Glutamatergic neuron (in vitro differentiated cells): ENCODE measurements around the gene LCOR. TPM values are rescaled to one million over a fixed set of nuclear protein-coding genes. Genes with fewer than 3 reads are reported as not detected.

Source experiments
- DNase-seq: peaks from one replicate; pipeline ENCODE4 v3.0.0; 2022
- H3K27ac Mint-ChIP-seq: one replicate; pipeline ENCODE4 v1.8.0; 2020; ENCODE audit warnings: mild to moderate bottlenecking, mixed read lengths, inconsistent platforms; ENCODE audit not compliant: unreplicated experiment
- H3K27me3 Mint-ChIP-seq: one replicate; pipeline ENCODE4 v1.8.0; 2020; ENCODE audit warnings: mild to moderate bottlenecking, moderate library complexity, mixed read lengths, inconsistent platforms; ENCODE audit not compliant: unreplicated experiment
- H3K36me3 Mint-ChIP-seq: one replicate; pipeline ENCODE4 v1.8.0; 2020; ENCODE audit warnings: mild to moderate bottlenecking, mixed read lengths, inconsistent platforms; ENCODE audit not compliant: unreplicated experiment
- H3K4me1 Mint-ChIP-seq: one replicate; pipeline ENCODE4 v1.8.0; 2020; ENCODE audit warnings: mild to moderate bottlenecking, low read depth, mixed read lengths, inconsistent platforms; ENCODE audit not compliant: unreplicated experiment
- H3K4me3 Mint-ChIP-seq: one replicate; pipeline ENCODE4 v1.8.0; 2020; ENCODE audit warnings: mild to moderate bottlenecking, mixed read lengths, inconsistent platforms; ENCODE audit not compliant: unreplicated experiment
- H3K9me3 Mint-ChIP-seq: one replicate; pipeline ENCODE4 v1.8.0; 2020; ENCODE audit warnings: mild to moderate bottlenecking, moderate library complexity, mixed read lengths, inconsistent platforms; ENCODE audit not compliant: unreplicated experiment
- CTCF ChIP-seq: fragments of 200-600 bp; sonication (generic); IDR thresholded peaks from one replicate; pipeline ENCODE4 v1.5.0; 2021; ENCODE audit not compliant: partially characterized antibody, unreplicated experiment
- total RNA-seq: library from RNA; stranded (reverse); fragmentation: NEBNext Ultra II Directional; extraction: Animal tissue kit (Norgen Biotek cat#: 25700); gene quantifications from one replicate; pipeline ENCODE4 v1.2.1, GENCODE V29; 2021; ENCODE audit not compliant: unreplicated experiment

The LCOR gene
- total RNA-seq, 1 donor from 2014 or later, result 132 TPM

GRCh38 chr10:97020452-97021400 is 188.6 kb downstream of the LCOR start:
- H3K9me3 Mint-ChIP-seq, result no peaks in the 10 kb centered on the region
- peaks cover 4% of the 10 kb centered on the region for H3K4me1 Mint-ChIP-seq
- no peak for DNase-seq
- no peak overlapping the region for H3K27ac Mint-ChIP-seq
- no peaks in the 10 kb centered on the region for H3K27me3 Mint-ChIP-seq
- H3K36me3 Mint-ChIP-seq, result no peaks in the 10 kb centered on the region
- no peak for TF ChIP-seq CTCF
- no peak overlapping the region for H3K4me3 Mint-ChIP-seq

- no peak overlapping the region for H3K27ac Mint-ChIP-seq
- no peaks in the 10 kb centered on the region for H3K27me3 Mint-ChIP-seq
- H3K9me3 Mint-ChIP-seq, result no peaks in the 10 kb centered on the region
- H3K4me3 Mint-ChIP-seq, result no peak overlapping the region
- DNase-seq, result no peak
- H3K36me3 Mint-ChIP-seq, result no peaks in the 10 kb centered on the region
- no peak for TF ChIP-seq CTCF
- peaks cover 4% of the 10 kb centered on the region for H3K4me1 Mint-ChIP-seq
These were observed 190.5 kb downstream of the LCOR start for GRCh38 chr10:97022616-97023015.

GRCh38 chr10:97023401-97024167 is 191.5 kb downstream of the LCOR start:
- Mint-ChIP-seq H3K9me3 (no peaks in the 10 kb centered on the region), H3K27me3 (peaks cover 2% of the 10 kb centered on the region), H3K4me1 (peaks cover 4% of the 10 kb centered on the region), H3K36me3 (no peaks in the 10 kb centered on the region), H3K4me3 (no peak overlapping the region), H3K27ac (no peak overlapping the region)
- no peak for DNase-seq
- TF ChIP-seq CTCF, result no peak

GRCh38 chr10:97024168-97025073 is 192.3 kb downstream of the LCOR start:
- Mint-ChIP-seq H3K4me3 (no peak overlapping the region), H3K36me3 (no peaks in the 10 kb centered on the region), H3K4me1 (peaks cover 4% of the 10 kb centered on the region), H3K27me3 (peaks cover 2% of the 10 kb centered on the region), H3K27ac (no peak overlapping the region), H3K9me3 (no peaks in the 10 kb centered on the region)
- no peak for DNase-seq
- no peak for TF ChIP-seq CTCF
